IPS-18a (cell line): ENCODE data around the gene NWD2.

Experiments used
- H3K27ac ChIP-seq: one replicate; pipeline ENCODE4 v1.5.1; 2013; ENCODE audit warnings: low read length
- H3K27me3 ChIP-seq: one replicate; pipeline ENCODE4 v1.6.1; 2013; ENCODE audit warnings: mild to moderate bottlenecking, low read length; ENCODE audit not compliant: control insufficient read depth, insufficient read depth
- H3K36me3 ChIP-seq: one replicate; pipeline ENCODE4 v1.6.1; 2013; ENCODE audit warnings: low read depth, low read length; ENCODE audit not compliant: control insufficient read depth
- H3K4me1 ChIP-seq: one replicate; pipeline ENCODE4 v1.6.1; 2013; ENCODE audit warnings: low read depth, low read length; ENCODE audit not compliant: control insufficient read depth
- H3K4me3 ChIP-seq: one replicate; pipeline ENCODE4 v1.5.1; 2013; ENCODE audit warnings: low read length
- H3K9ac ChIP-seq: one replicate; pipeline ENCODE4 v1.6.1; 2013; ENCODE audit warnings: mild to moderate bottlenecking, low read length, moderate library complexity
- H3K9me3 ChIP-seq: one replicate; pipeline ENCODE4 v1.6.1; 2013; ENCODE audit warnings: low read depth, low read length; ENCODE audit not compliant: control insufficient read depth

Gene NWD2

DNA sequence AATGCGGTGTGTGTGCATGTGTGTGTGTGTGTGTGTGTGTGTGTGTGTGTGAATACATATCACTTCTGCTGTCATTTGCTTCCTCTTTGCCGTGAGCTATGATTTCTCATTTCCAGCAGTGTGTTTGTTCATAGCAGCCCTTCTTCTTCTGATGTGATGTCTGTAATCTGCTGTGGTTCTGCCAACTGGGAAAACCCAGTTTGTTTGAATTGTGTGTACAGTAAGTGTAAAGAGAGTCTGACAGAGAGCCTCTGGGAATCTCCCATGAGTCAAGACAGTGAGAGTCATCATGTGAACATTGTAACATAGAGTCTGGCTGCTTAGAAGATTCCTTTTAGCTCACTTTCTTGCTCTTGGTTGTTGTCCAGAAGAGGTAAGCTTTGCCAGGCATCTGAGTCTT is 8.4 kb upstream of the NWD2 start:
- H3K9me3 ChIP-seq, result no peaks in the 10 kb centered on the region
- no peak overlapping the region for H3K9ac ChIP-seq
- H3K27ac ChIP-seq, result no peak overlapping the region
- H3K4me3 ChIP-seq, result no peak overlapping the region
- H3K36me3 ChIP-seq, result no peaks in the 10 kb centered on the region
- H3K4me1 ChIP-seq, result peaks cover 3% of the 10 kb centered on the region
- H3K27me3 ChIP-seq, result peaks cover 10% of the 10 kb centered on the region

DNA sequence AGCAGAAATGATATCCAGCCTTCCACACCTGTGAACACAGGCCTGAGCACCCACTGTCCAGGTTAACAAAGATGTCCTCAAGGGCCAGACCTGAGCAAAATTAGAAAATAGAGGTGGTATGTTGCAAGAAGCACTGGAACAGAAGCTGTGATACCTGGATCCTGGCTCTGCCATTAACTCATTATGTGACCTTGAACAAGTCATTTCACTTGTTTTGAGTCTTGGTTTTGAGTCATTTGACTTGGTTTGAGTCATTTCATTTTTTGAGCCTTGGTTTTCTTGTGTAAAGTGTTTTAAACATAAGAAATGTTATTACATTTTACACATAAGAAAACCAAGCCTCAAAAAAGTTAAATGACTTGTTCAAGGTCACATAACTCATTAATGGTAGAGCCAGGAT is 2.9 kb upstream of the NWD2 start:
- Histone ChIP-seq H3K9ac (no peak overlapping the region), H3K36me3 (no peaks in the 10 kb centered on the region), H3K27ac (no peak overlapping the region), H3K9me3 (no peaks in the 10 kb centered on the region), H3K4me1 (peaks cover 9% of the 10 kb centered on the region), H3K27me3 (peaks cover 64% of the 10 kb centered on the region), H3K4me3 (no peak overlapping the region)

DNA sequence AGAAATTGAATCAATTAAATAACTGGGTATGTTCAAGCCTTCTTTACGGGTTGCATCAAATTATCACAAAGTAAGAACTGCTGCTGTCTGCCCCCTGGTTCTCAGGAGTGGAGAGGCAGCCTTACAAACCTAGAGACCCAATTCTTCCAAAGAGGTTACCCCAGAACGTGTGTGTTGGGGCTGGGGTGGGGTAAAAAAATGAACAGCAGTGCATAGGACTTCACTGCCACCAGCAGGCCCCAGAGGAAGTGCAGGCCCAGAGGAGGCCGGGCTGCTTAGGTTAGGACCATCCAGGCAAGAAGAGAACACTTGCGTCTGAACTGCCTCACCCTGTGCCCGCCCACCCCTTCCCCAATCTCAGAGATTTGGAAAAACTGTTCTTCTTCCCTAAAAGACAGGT is 1.5 kb upstream of the NWD2 start:
- peaks cover 78% of the 10 kb centered on the region for H3K27me3 ChIP-seq
- peak overlapping the region; percentile 23 for H3K4me3 ChIP-seq
- no peaks in the 10 kb centered on the region for H3K9me3 ChIP-seq
- H3K36me3 ChIP-seq, result no peaks in the 10 kb centered on the region
- no peak overlapping the region for H3K9ac ChIP-seq
- peaks cover 6% of the 10 kb centered on the region for H3K4me1 ChIP-seq
- H3K27ac ChIP-seq, result no peak overlapping the region

DNA sequence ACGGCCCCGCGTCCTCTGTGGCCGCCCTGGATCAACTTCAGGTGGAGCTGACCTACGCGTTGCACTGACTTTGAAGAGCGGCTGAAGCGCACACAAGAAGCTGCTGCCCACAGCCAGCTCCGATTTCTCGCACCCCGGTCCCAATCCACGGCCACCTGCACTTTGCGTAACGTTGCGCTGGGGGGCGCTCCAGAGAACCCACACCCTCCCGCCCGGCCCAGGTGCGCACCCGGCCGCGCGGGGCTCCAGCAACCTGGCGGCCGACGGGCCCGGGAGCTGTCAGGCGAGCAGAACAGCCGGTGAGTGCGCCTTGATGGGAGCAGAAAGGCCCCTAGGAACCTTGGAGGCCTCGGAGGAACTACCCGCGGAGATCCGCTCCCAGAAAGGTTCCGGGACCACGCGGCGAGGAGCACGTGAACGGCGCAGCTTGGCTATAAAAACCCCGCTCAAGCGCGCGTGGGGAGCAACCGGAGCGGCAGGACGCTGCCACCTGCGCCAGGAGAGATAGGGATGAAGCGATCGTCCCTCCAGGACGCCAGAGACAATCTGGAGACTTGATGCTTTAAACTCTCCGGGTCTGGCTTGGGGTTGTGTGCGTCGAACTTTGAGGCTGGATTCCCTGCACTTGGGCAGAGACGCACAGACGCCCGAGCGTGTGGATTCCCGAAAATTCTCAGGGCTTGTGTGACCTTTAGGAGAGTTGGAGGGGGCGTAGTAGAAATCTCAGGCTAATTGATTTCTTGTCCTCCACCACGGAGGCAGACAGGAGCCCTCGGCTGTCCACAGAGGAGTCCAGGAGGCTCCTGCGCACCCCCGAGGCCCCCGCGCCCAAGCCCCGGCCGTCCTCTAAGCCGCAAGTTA is 591 bp upstream of the NWD2 start:
- no peak overlapping the region for H3K9ac ChIP-seq
- H3K27me3 ChIP-seq, result peaks cover 86% of the 10 kb centered on the region
- no peaks in the 10 kb centered on the region for H3K36me3 ChIP-seq
- H3K27ac ChIP-seq, result no peak overlapping the region
- H3K4me3 ChIP-seq, result peak overlapping the region; percentile 60
- no peaks in the 10 kb centered on the region for H3K9me3 ChIP-seq
- peaks cover 6% of the 10 kb centered on the region for H3K4me1 ChIP-seq

DNA sequence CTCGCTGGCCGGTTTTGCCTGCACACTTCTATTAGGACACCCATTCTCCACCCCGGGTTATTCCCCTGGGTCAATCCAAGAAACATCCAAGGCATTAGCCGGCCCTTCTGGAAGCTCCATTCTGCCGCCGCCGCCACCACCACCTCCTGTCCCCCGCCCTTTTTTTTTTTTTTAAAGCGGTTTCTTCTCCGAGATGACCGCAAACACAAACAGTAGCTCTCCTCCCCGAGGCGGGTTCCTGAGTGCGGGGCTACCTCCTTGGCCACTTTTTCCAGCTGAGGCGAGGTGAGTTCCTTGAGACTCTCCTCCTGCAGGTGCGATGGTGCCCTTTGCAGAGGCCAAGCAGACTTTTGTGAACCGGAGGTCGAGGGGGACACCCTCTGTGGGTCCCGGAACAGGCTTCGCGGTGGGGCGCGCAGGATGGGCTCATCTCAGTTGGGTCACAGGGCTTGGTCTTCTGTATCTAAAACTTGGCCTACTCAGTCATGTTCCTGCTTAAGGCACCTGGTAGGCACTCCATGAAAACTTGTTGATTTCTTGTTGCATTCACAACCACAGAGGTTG is 930 bp downstream of the NWD2 start:
- peaks cover 6% of the 10 kb centered on the region for H3K4me1 ChIP-seq
- peak overlapping the region; percentile 60 for H3K4me3 ChIP-seq
- no peaks in the 10 kb centered on the region for H3K36me3 ChIP-seq
- H3K9me3 ChIP-seq, result no peaks in the 10 kb centered on the region
- no peak overlapping the region for H3K9ac ChIP-seq
- no peak overlapping the region for H3K27ac ChIP-seq
- H3K27me3 ChIP-seq, result peaks cover 83% of the 10 kb centered on the region

DNA sequence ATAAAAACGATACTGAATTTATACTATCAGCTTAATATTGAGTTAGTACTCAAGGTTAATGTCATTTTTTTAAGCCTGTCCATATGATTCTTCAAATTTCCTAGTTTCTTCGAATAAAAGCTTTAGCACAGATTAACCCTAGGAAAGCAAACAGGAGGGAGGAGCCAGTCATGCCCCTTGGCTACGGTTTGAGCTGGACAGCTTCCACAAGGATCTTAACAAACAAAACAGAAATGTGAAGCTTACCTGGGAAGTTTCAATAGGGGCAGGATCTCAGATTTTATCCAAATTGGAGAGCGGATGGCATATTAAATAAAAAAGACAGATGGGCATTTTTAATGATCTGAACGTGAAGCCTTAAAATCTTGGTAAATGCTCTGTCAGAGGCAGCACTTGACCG is 2.3 kb downstream of the NWD2 start:
- Histone ChIP-seq H3K27me3 (peaks cover 69% of the 10 kb centered on the region), H3K4me1 (peaks cover 6% of the 10 kb centered on the region), H3K36me3 (no peaks in the 10 kb centered on the region), H3K9me3 (no peaks in the 10 kb centered on the region), H3K27ac (no peak overlapping the region), H3K9ac (no peak overlapping the region), H3K4me3 (no peak overlapping the region)

DNA sequence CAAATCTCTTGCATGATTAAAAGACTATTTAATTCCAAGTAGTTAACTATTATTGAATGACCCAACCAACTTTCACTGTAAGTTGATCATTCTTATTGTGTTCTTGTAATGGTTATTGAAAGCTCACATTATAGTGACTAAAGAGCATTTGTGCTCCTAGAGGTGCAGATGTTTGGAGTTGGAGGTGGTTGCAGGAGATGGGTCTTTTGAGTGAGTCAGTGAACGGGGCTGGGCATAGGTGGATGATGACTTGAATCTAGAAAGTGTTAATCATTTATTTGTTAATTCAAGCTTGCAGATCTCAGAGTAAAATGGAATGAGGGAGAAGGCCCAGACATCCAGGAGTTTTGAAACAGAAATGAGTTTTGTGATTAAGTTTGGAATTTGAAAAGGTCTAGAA is 13.7 kb downstream of the NWD2 start:
- H3K4me1 ChIP-seq, result no peaks in the 10 kb centered on the region
- no peaks in the 10 kb centered on the region for H3K36me3 ChIP-seq
- H3K27me3 ChIP-seq, result no peaks in the 10 kb centered on the region
- H3K9ac ChIP-seq, result no peak overlapping the region
- H3K9me3 ChIP-seq, result no peaks in the 10 kb centered on the region
- no peak overlapping the region for H3K4me3 ChIP-seq
- H3K27ac ChIP-seq, result no peak overlapping the region

DNA sequence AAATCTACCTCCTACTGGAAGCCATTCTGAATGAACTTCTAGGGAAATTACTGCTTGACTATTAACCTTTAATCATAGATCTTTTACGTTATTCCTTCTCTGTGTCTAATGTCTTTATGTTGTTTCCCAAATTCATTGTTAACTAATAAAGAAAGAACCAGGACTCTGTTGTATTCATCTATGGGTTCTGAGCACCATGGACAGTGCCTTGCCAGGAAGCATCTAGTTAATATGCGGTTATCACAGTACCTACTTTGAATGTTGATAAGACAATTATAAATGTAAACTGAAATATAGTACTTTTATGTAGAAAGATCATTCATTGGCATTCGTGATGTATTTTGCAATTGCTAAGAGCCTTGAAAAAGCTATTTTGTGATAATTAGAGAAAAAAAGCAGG is 23.8 kb downstream of the NWD2 start:
- H3K9me3 ChIP-seq, result no peaks in the 10 kb centered on the region

DNA sequence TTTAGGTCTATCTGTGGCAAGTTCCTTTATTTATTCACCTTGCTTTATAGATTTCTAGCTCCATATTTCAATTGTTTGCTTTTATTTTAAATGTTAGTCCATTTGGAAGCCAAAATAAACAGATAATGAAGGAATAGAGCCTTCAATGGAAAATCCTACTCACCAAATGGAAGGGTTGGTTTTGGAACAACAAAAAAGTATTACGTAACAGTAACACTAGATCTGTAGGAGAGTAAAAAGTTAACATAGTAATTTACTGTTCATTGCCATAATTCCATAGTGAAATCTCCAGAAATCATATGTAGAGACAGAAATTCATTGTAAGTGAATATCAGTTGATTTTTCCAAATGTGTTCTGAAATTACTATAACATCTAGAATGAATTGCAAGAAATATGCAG is 34.6 kb downstream of the NWD2 start:
- no peaks in the 10 kb centered on the region for H3K36me3 ChIP-seq
- no peak overlapping the region for H3K27ac ChIP-seq

More for the DNA sequence above, 23.8 kb downstream of the NWD2 start:
- H3K4me3 ChIP-seq, result no peak overlapping the region
- H3K27ac ChIP-seq, result no peak overlapping the region
- H3K27me3 ChIP-seq, result no peaks in the 10 kb centered on the region
- H3K36me3 ChIP-seq, result no peaks in the 10 kb centered on the region
- no peak overlapping the region for H3K9ac ChIP-seq
- H3K4me1 ChIP-seq, result no peaks in the 10 kb centered on the region

DNA sequence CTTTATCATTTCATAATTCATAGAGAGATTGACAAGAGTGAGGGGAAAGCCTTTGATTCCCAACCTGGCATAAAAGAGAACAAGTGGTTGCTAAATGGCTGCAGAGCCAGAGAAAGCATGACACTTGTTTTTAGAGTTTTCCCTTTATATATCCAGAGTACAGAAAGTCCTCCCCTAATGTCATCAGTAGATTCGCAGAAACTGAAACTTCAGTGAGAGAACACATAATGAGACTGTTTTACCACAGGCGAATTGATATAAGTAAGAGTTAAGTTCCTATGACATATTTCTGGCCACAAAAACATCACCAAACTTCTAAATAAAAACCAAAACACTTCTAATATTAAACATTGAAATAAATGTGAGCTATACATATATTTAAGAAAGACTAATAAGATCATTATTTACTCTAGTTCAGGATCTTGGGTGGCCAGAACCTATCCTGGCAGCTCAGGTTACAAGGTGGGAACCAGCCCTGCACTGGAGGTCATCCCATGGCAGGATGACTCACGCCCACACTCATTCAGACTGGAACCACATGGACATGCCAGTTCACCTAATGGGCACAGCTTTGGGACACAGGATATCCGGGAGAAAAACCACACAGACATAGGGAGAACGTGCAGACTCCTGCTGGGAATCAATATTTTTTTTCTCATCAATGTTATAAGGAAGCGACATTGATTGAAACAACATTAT is 35.5 kb downstream of the NWD2 start:
- Histone ChIP-seq H3K4me3 (no peak overlapping the region), H3K36me3 (no peaks in the 10 kb centered on the region), H3K9me3 (no peaks in the 10 kb centered on the region), H3K27ac (no peak overlapping the region), H3K9ac (no peak overlapping the region), H3K27me3 (no peaks in the 10 kb centered on the region), H3K4me1 (no peaks in the 10 kb centered on the region)

More for the DNA sequence above, 34.6 kb downstream of the NWD2 start:
- Histone ChIP-seq H3K4me1 (no peaks in the 10 kb centered on the region), H3K27me3 (no peaks in the 10 kb centered on the region), H3K4me3 (no peak overlapping the region), H3K9me3 (no peaks in the 10 kb centered on the region), H3K9ac (no peak overlapping the region)

DNA sequence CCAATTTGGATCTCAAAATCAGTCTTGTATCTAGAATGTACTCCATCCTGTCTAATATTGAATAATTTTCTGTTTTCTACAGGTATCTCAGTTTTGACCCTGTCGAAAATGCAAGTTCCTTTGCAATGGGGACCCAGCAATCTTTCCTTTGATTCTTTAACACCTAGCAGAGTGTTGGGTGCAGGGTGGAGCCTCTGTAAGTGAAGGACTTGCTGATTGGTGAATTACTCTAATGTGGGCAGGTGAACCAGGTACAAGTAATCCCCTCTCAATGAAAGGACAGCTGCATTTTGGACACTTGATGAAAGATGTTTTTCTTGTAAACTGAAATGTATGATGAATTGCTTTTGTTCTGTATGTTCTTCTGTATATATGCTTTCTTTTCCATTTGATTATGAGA is 54.9 kb downstream of the NWD2 start:
- Histone ChIP-seq H3K4me3 (no peak overlapping the region), H3K27ac (no peak overlapping the region), H3K9me3 (no peaks in the 10 kb centered on the region), H3K9ac (no peak overlapping the region), H3K4me1 (no peaks in the 10 kb centered on the region), H3K27me3 (no peaks in the 10 kb centered on the region), H3K36me3 (no peaks in the 10 kb centered on the region)
